Kidney epithelial cell (primary cell): Measurements from ENCODE around the gene KRTCAP2. TPM values are rescaled to one million over a fixed set of nuclear protein-coding genes. Genes with fewer than 3 reads are reported as not detected.

Experiments used
- DNase-seq: peaks from one replicate; pipeline ENCODE4 v3.0.0-alpha.2; 2010; ENCODE audit warnings: low read depth
- H3K27me3 ChIP-seq: 2 replicates; pipeline ENCODE4 v1.6.0; 2011; ENCODE audit warnings: low read length; ENCODE audit not compliant: control insufficient read depth, insufficient read depth
- H3K36me3 ChIP-seq: 2 replicates; pipeline ENCODE4 v1.5.1; 2011; ENCODE audit warnings: low read length; ENCODE audit not compliant: control insufficient read depth, insufficient read depth
- H3K4me3 ChIP-seq: 2 replicates; pipeline ENCODE4 v1.5.1; 2011; ENCODE audit warnings: low read depth, mild to moderate bottlenecking, control low read depth, low read length
- CTCF ChIP-seq: IDR thresholded peaks from 2 replicates; pipeline ENCODE4 v1.5.1; 2011; ENCODE audit warnings: mild to moderate bottlenecking, moderate library complexity, low read length, control low read depth, inconsistent platforms; ENCODE audit not compliant: insufficient read depth, poor library complexity, severe bottlenecking
- total RNA-seq: library from RNA; depleted of rRNA; stranded (reverse); fragments of >200 nt; gene quantifications from 2 replicates; pipeline ENCODE4 v1.2.3, GENCODE V29; 2015

KRTCAP2 gene
- total RNA-seq, 1 donor from 2014 or later = 207 TPM

- no peak for DNase-seq
- Histone ChIP-seq H3K27me3 (no peaks in the 10 kb centered on the region), H3K4me3 (no peak overlapping the region), H3K36me3 (peaks cover 1% of the 10 kb centered on the region)
- TF ChIP-seq CTCF = no peak
Measured at GRCh38 chr1:155188268-155188667, 15.2 kb upstream of the KRTCAP2 start.

GRCh38 chr1:155187456-155187891 lies 14.4 kb upstream of the KRTCAP2 start:
- DNase-seq = no peak
- no peaks in the 10 kb centered on the region for H3K27me3 ChIP-seq
- H3K4me3 ChIP-seq = no peak overlapping the region
- H3K36me3 ChIP-seq = peaks cover 1% of the 10 kb centered on the region
- no peak for TF ChIP-seq CTCF

GRCh38 chr1:155186794-155187455 lies 13.8 kb upstream of the KRTCAP2 start:
- TF ChIP-seq CTCF = no peak
- no peak for DNase-seq
- Histone ChIP-seq H3K36me3 (peaks cover 3% of the 10 kb centered on the region), H3K27me3 (no peaks in the 10 kb centered on the region), H3K4me3 (no peak overlapping the region)

- Histone ChIP-seq H3K4me3 (no peak overlapping the region), H3K36me3 (peaks cover 3% of the 10 kb centered on the region), H3K27me3 (no peaks in the 10 kb centered on the region)
- TF ChIP-seq CTCF = no peak
- DNase-seq = no peak
Measured at GRCh38 chr1:155186067-155186793, 13.1 kb upstream of the KRTCAP2 start.

GRCh38 chr1:155185783-155186066 lies 12.6 kb upstream of the KRTCAP2 start:
- no peak for TF ChIP-seq CTCF
- Histone ChIP-seq H3K36me3 (peaks cover 3% of the 10 kb centered on the region), H3K4me3 (no peak overlapping the region), H3K27me3 (no peaks in the 10 kb centered on the region)
- DNase-seq = no peak
